Raji (cell line): Measurements from ENCODE around the gene FAM193B.

ENCODE experiments used
- POLR2A ChIP-seq: IDR thresholded peaks from 2 replicates; pipeline ENCODE4 v1.6.1; 2011; ENCODE audit warnings: low read depth, low read length, control low read depth; ENCODE audit not compliant: insufficient read depth

FAM193B gene

DNA sequence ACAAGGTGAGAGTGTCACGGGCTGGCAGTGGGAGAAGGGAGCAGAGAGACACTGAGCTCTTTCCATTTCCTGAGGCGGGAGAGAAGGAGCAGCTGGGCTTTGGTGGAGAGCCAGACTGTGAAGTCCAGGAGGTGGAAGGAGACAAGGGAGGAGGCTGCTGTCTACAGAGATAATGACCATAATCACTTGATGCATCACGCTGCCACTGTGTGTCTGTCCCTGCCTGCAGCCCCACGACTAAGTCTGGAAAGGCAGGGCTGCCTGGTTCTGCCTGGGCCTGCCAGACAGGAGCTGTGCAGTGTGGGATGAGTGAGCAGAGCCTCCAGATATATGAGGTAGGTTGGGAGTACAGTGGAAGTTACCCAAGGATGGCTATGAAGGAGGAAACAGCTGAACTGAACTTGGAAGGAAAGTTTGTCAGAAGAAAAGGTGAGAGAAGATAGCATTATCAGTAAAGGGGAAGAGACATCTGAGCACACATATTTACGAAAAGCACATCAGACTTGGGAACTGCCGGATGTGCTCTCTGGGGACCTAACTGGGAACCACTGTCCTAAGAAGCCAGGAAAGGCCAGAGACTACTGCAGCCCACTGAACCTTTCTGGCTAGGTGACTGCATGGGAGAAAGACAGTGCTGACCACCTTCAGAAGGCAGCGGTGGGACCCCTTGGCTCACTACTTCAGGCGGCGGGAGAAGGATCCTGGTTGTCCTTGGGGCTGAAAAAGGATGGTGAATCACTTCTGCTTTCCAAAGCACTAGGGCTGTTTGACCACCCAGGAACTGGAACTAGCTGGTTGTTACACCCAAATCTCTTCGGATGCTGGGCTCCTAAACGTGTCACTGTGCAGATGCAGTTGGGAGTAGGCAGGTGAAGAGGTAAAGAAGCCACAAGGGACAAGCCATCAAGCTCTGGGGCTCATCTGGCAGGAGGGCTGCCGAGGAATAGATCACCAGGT lies 24.8 kb downstream of the FAM193B start:
- no peak for TF ChIP-seq POLR2A

DNA sequence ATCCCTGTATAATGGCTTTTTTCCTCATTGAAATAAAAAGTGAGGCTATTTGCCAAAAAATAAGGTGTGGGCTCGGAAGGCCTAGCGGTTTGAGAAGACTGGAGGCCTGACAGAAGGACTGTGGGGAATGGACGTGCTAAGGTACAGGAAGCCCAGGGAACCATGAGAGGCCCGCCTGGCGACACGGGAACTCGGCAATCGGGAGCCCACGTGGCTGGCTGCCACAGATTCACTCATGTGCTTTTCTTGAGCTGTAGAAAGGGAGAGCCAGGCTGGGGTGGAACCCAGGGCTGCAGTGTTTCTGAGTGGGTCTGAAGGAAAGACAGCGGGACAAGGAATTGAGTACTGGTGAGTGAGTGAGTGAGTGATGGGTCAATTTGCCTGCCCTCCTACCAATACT lies 25.7 kb downstream of the FAM193B start:
- TF ChIP-seq POLR2A: no peak

DNA sequence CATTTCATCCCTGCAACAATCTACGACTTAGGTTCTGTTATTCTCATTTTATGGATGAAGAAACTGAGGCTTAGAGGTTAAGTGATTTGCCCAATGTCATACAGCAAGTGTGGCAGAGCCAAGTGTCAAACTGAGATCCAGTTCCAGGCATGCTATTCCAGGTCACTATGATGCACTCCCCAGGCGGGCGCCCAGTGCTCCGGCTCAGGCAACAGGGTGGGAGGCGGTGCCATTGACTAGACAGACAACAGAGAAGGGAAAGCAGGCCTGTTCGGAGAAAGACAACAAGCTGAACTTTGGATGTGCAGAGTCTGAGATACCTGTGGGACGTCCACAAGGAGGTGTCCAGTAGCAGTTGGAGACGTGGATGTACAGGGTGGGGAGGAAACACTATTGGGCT lies 26.8 kb downstream of the FAM193B start:
- no peak for TF ChIP-seq POLR2A

DNA sequence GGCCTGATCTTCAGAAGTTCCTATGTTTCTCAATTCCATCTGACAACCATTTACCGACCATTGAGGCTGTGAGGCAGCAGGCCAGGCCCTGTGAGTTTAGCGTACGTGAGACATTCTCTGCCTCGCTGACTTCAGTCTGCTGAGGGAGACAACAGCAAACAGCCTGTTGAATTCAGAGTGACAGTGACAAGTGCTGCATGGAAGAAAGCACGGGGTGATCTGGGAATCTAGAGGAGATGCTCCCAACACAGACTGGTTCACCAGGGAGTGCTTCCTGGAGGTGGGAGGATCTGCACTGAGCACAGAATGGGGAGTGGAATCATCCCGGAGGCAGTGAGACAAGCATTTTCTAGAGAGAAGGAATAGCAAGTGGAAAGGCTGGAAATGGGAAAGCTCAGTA lies 27.6 kb downstream of the FAM193B start:
- no peak for TF ChIP-seq POLR2A

DNA sequence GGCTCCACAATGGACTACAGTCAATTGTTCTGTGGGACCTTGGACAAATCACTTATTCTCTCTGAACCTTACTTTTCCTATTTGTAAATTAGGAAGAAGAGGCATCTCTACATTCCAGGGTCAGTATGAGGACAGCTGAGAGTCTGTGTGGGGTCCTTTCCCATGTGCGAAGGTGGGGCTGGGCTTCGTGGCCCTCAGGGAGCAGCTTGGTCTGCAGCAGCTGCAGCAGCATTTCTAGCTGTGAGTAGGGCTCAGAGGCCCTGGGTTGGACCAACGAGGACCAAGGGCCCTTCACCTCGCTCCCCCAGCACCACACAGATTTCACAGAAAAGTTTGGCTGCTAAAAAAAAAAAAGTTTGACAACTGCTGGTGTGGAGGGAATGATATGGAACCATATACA lies 28.2 kb downstream of the FAM193B start:
- no peak for TF ChIP-seq POLR2A

DNA sequence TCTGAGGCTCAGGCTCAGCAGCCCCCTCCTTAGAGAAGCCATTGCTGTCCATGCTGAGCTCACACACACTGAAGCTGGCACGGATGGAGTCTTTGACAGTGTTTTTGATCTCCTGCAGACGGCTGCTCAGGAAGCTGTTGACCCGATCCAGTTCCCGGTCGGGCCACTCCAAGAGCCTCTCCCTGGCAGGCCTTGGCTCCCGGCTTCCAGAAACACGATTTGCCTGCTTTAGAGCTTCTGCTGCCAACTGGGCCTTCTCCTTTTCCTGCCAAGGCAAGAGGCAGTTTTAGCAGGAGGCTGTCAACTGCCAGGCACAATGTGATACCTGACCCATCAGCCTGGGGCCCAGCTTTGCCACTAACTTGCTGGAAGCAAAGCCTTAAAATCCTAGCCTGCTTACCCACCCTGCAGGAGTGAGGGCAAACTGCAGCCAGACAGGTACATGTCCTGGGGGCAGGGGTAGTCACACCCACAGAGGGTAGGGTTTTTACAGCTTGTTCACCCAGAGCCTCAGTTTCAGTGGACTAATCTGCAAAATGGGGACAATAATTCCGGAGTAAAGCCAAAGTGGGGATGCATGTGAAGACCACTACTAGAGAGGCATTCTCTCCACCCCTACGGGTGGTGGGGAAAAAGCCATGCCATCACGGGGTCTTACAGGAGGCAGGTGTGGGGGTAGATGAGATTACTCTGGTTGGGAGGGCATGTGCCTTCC lies 29.3 kb downstream of the FAM193B start:
- TF ChIP-seq POLR2A: no peak

DNA sequence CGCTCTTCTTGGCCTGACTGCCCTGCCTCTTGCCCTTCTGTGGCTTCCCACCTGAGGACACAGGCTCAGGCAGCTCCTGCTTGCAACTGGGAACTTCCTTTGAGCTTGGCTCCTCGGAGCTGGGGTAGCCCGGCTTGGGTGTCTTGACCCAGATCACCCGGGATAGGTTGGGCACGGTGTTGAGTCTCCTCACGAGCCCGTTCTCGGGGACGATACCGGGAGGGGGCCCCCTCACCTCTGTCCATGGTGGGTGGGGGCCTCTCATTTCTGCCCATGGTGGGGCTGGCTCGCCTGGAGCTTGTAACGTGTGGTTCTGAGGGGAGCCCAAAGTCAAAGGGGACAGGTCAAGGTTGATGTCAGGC lies 29.8 kb downstream of the FAM193B start:
- no peak for TF ChIP-seq POLR2A

DNA sequence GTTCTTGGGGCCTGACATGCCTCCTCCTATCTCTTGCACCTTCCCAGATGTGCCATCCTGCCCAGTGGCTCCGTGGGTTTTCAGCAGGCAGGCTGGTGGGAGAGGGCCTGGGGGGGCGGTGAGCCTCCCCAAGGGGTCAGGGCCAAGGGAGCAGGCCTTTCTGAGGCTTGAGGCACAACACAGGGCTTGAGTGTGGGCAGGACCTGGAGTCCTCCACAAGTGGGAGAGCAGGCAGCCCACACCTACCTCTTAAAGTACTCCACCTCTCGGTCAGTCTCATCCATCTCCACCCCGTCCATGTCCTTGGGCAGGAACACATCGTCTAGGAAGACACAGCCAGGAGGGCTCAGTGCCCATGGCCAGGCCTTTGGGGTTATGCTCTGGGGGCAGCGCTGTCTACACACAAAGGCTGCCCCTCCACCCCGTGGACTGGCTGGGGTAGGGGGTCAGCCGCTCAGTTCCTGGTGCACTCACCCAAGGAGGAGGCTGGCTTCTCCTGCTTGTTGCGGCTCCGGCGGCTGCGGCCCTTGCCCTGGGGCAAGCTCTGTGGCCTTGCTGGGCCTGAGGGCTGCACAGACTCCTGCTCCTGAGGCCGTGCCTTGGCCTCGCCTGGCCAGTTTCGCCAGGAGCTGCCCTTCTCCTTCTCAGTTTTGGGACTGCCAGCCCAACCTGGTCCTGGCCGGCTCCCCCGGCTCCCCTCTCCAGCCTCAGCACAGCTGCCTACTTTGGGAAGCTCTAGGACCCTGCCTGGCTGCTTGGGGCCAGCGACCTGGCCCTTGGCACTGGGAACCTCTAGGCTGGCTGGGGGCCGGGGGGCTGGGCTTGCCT lies 30.4 kb downstream of the FAM193B start:
- no peak for TF ChIP-seq POLR2A

DNA sequence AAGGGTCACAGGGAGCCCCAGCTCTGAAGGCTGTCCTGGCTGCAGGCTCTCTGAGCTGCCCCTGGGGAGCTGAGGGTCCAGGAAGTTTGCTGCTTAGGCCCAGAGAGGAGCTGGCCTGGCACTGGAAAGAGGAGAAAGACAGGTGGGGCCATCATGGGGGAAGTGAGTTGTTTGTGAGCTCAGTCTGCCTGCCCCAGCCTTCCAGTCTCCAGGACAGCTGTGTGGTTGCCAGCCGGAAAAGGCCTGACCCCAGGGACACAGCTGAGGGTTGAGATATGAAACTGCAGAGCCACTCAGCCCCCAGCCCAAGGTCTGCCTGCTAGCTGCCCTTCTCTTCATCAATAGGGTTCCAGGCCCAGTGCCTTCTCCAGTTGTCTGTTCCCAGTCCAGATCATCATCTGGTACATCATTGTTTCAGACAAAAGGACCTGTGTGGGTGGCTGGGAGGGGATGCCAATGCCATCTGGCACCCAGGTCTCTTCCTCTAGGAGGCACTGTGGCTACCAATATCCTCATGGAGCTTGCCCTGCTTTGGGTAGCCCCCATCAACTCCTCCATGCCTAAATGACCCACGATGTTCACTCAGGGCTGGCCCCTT lies 33.3 kb downstream of the FAM193B start:
- no peak for TF ChIP-seq POLR2A

DNA sequence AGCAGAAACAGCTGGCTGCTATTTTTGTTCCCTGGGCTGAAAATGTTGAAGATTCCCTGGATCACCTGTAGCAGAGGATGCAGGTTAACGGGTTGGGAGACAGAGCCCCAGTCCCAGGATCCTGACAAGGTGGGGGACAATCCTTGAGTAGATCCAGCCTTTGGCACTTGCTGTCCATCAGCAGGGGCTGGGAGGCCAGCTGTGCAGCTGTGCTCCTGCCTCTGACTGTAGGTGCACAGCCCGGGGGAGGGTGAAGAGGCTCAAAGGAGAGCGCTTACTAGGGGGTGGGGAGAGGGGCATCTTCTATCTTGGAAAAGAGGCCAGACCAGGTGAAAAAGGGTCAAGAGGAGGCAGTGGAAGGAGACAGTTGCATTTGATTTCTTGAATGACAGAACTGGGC lies 34.1 kb downstream of the FAM193B start:
- TF ChIP-seq POLR2A: no peak

GRCh38 chr5:177519463-177520235 lies 34.7 kb downstream of the FAM193B start:
- no peak for TF ChIP-seq POLR2A

GRCh38 chr5:177516601-177517568 lies 37.5 kb downstream of the FAM193B start, which contains the start of gene DDX41:
TSS of gene DDX41 (minus strand) at chr5:177516961. CDS start at chr5:177516945, 16 bp downstream.
- TF ChIP-seq POLR2A: peak; percentile 92

DNA sequence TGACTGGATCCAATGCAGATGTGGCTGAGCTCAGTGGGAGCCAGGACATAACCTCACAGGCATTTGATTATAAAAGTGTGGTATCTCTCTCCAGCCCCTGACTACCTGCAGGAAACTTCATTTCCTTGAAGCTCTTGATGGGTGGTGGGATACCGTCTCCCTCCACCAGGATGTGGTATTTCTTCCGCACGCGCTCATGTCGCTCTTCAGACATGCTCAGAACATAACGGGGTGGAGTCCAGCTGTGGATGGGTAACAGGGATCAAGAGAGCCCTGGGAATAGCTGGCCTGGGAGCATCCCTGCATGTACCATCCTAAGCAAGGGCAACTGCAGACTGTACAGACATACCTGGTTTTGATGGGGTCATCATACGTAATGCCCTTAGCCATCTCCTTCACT lies 38.8 kb downstream of the FAM193B start:
- no peak for TF ChIP-seq POLR2A
